ENCODE results near the gene RPL18A. TPM values are rescaled to one million over a fixed set of nuclear protein-coding genes. Genes with fewer than 3 reads are reported as not detected.
A peak's percentile ranks its signal among the peaks of the same experiment; 100 is the strongest.

Gene RPL18A
- total and polyA plus RNA-seq, 8 donors = 854 to 4,061 (median 1,544) TPM

DNA sequence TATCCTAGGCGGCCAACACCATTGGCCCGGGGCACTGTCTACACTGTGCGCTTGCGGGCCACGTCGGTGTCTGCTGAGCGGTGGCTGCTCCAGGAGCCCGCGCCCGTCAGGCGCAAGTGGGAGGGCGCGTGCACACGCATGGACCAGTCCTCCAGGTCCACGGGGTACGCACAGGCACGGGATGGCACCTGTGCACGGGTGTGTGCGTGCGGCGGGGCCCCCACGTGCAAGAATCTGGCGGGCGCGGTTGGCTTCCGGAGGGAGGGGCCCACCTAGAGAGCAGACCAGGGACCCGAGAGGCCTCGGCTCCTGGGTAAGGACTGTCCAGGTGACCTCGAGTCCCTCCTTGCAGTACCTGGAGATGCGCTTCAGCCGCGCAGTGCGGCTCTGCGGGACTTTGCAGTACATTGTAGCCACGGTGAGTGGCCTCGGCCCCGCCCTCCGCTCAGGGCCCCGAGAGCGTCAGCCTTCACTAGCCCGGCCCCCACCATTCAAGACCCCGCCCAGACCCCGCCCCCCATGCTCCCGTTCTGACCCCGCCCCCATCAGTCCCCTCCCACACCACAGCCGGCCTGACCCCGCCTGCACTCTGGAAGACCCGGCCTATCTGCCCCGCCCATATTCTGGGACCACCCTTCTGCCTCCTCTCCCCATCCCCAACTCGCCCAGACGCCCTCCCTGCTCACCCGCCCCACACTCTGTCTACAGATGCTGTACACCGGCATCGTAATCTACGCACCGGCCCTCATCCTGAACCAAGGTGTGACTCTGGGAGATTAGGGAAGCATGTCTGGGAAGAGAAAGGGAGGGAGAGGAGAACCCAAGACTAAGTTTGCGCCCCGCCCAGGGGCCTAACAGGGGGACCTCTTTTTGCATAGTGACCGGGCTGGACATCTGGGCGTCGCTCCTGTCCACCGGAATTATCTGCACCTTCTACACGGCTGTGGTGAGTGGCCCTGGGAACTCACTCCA, 14.4 kb downstream of the RPL18A start:
- DNase-seq = peak; percentile 60 to 63
- H3K4me3 ChIP-seq = peak overlapping the region; percentile 24 to 47 (median 31)
- TF ChIP-seq POLR2AphosphoS5 (IDR thresholded peaks at IDR 0.05) = no peak
- no peak for TF ChIP-seq EP300 (IDR thresholded peaks at IDR 0.05)
- no peak for TF ChIP-seq POLR2A (IDR thresholded peaks at IDR 0.05)
- TF ChIP-seq, protein P1, sequence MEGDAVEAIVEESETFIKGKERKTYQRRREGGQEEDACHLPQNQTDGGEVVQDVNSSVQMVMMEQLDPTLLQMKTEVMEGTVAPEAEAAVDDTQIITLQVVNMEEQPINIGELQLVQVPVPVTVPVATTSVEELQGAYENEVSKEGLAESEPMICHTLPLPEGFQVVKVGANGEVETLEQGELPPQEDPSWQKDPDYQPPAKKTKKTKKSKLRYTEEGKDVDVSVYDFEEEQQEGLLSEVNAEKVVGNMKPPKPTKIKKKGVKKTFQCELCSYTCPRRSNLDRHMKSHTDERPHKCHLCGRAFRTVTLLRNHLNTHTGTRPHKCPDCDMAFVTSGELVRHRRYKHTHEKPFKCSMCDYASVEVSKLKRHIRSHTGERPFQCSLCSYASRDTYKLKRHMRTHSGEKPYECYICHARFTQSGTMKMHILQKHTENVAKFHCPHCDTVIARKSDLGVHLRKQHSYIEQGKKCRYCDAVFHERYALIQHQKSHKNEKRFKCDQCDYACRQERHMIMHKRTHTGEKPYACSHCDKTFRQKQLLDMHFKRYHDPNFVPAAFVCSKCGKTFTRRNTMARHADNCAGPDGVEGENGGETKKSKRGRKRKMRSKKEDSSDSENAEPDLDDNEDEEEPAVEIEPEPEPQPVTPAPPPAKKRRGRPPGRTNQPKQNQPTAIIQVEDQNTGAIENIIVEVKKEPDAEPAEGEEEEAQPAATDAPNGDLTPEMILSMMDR (IDR thresholded peaks at IDR 0.05) = no peak
- H3K4me1 ChIP-seq = peaks cover 18 to 32% (median 27%) of the 10 kb centered on the region in 4 donors
- H3K27ac ChIP-seq = peak overlapping the region in 1 of 5 donors; percentile 11
- H3K36me3 ChIP-seq = no peaks in the 10 kb centered on the region
- H3K9me3 ChIP-seq = no peaks in the 10 kb centered on the region
- H3K27me3 ChIP-seq = peaks cover 18 to 88% (median 55%) of the 10 kb centered on the region in 3 donors
- WGBS, 5 donors = 7 to 13% (median 9%) methylated on average over 34 to 63 of the region's 63 CpGs
- intact Hi-C loops (cut with DNase I; ENCODE audit: low total_unique reads) = loop anchor here (5.0 kb wide), 1 partner anchor 58 kb away; the partner anchor contains the start of gene CCDC124

DNA sequence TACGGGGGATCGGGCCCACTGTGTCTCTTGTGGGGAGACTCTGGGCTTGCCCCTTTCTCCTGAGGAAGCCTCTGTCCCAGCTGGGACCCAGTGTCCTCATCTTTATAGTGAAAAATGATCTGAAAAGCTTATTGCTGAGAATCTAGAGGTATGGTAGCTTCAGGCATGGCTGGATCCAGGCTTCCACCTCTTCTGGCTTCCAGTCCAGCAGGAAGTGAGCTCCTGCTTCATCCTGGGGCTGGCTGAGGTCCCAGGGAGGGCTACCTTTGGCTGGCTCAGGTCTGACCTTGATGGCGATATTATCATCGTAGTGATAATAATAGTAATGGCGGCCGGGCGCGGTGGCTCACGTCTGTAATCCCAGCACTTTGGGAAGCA, 15.0 kb downstream of the RPL18A start:
- H3K27me3 ChIP-seq = peaks cover 18 to 82% (median 54%) of the 10 kb centered on the region in 3 donors
- 74 to 86% (median 84%) methylated on average over 9 of the region's 9 CpGs for WGBS, 5 donors
- no peaks in the 10 kb centered on the region for H3K9me3 ChIP-seq
- TF ChIP-seq EP300 (IDR thresholded peaks at IDR 0.05) (no peak), POLR2A (IDR thresholded peaks at IDR 0.05) (no peak), POLR2AphosphoS5 (IDR thresholded peaks at IDR 0.05) (no peak)
- TF ChIP-seq, protein P1 (IDR thresholded peaks at IDR 0.05) = no peak
- H3K36me3 ChIP-seq = no peaks in the 10 kb centered on the region
- H3K27ac ChIP-seq = no peak overlapping the region
- H3K4me3 ChIP-seq = no peak overlapping the region
- intact Hi-C loops (cut with DNase I; ENCODE audit: low total_unique reads) = loop anchor here (5.0 kb wide), 1 partner anchor 58 kb away; the partner anchor contains the start of gene CCDC124
- peaks cover 18 to 32% (median 27%) of the 10 kb centered on the region in 4 donors for H3K4me1 ChIP-seq
- no peak for DNase-seq

DNA sequence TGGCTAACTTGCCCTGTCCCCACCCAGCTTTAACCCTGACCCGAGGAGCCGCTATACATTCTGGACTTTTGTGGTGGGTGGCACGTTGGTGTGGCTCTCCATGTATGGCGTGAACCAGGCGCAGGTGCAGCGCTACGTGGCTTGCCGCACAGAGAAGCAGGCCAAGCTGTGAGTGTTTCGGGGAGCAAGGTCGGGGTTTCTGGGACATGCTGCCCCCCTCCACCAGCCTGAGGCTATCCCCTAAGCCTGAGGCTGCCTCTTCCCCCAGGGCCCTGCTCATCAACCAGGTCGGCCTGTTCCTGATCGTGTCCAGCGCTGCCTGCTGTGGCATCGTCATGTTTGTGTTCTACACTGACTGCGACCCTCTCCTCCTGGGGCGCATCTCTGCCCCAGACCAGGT, 18.0 kb downstream of the RPL18A start:
- Histone ChIP-seq H3K4me1 (peaks cover 8 to 22% (median 14%) of the 10 kb centered on the region in 4 donors), H3K27ac (no peak overlapping the region), H3K27me3 (peaks cover 5 to 66% (median 24%) of the 10 kb centered on the region in 3 donors), H3K4me3 (no peak overlapping the region), H3K36me3 (no peaks in the 10 kb centered on the region), H3K9me3 (no peaks in the 10 kb centered on the region)
- TF ChIP-seq, protein P1 (IDR thresholded peaks at IDR 0.05) = no peak
- no peak for TF ChIP-seq POLR2AphosphoS5 (IDR thresholded peaks at IDR 0.05)
- no peak for TF ChIP-seq EP300 (IDR thresholded peaks at IDR 0.05)
- TF ChIP-seq POLR2A (IDR thresholded peaks at IDR 0.05) = no peak
- WGBS, 5 donors = 87 to 90% (median 89%) methylated on average over 16 of the region's 16 CpGs
- no peak for DNase-seq
- intact Hi-C loops (cut with DNase I; ENCODE audit: low total_unique reads) = no loop called here

DNA sequence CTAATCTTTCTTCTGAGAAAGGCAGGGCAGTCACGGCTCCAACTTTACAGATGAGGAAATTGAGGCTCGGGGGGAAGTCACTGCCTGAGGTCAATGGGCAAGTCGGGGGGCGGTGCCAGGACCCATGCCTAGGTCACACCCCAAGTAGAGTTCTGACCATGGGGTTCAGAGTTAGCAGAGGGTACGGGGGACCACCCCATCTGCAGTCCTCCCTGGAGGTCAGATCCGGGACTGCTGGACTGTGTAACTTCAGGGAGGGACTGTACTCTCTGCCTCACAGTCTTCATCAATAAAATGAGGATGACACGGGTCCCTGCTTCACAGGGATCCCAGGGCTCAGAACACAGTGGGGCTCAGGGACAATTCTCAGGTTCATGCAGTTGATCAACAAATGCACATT, 19.8 kb downstream of the RPL18A start:
- Histone ChIP-seq H3K4me1 (peaks cover 0 to 4% (median 0%) of the 10 kb centered on the region in 4 donors), H3K27me3 (peaks cover 0 to 62% (median 10%) of the 10 kb centered on the region in 3 donors), H3K27ac (no peak overlapping the region), H3K36me3 (no peaks in the 10 kb centered on the region), H3K9me3 (no peaks in the 10 kb centered on the region), H3K4me3 (no peak overlapping the region)
- intact Hi-C loops (cut with DNase I; ENCODE audit: low total_unique reads) = no loop called here
- 63 to 84% (median 75%) methylated on average over 5 to 7 of the region's 7 CpGs for WGBS, 5 donors
- DNase-seq = no peak
- TF ChIP-seq, protein P1 (IDR thresholded peaks at IDR 0.05) = no peak
- TF ChIP-seq POLR2A (IDR thresholded peaks at IDR 0.05) (no peak), EP300 (IDR thresholded peaks at IDR 0.05) (no peak), POLR2AphosphoS5 (IDR thresholded peaks at IDR 0.05) (no peak)
